ENCODE results near the gene AFF3.
"Not testable (repeated sequence)": the region's sequence is repeated elsewhere in the genome, so short reads cannot be mapped to it uniquely, and the experiment has no call there.

Gene AFF3

GRCh38 chr2:99682275-99683060 is 459.9 kb downstream of the AFF3 start:
- no peak for DNase-seq

GRCh38 chr2:99680946-99681345 is 461.4 kb downstream of the AFF3 start:
- no peak for DNase-seq

GRCh38 chr2:99679518-99679917 is 462.9 kb downstream of the AFF3 start:
- DNase-seq: peak; percentile 36 to 66

- DNase-seq: no peak
Observed at GRCh38 chr2:99678625-99679024, 463.8 kb downstream of the AFF3 start.

GRCh38 chr2:99677814-99678213 is 464.6 kb downstream of the AFF3 start:
- no peak for DNase-seq

GRCh38 chr2:99675130-99675661 is 467.2 kb downstream of the AFF3 start:
- DNase-seq: no peak

- DNase-seq: no peak
Observed at GRCh38 chr2:99674090-99674489, 468.3 kb downstream of the AFF3 start.

GRCh38 chr2:99672766-99673350 is 469.5 kb downstream of the AFF3 start:
- DNase-seq: no peak

- DNase-seq: no peak
Observed at GRCh38 chr2:99670768-99671734, 471.3 kb downstream of the AFF3 start.

GRCh38 chr2:99666256-99666655 is 476.1 kb downstream of the AFF3 start:
- DNase-seq: no peak

- DNase-seq: no peak
Observed at GRCh38 chr2:99663641-99664040, 478.7 kb downstream of the AFF3 start.

GRCh38 chr2:99662761-99663341 is 479.5 kb downstream of the AFF3 start:
- no peak for DNase-seq

GRCh38 chr2:99661761-99662160 is 480.6 kb downstream of the AFF3 start:
- not testable (repeated sequence) for DNase-seq

- peak; percentile 46 to 57 for DNase-seq
Observed at GRCh38 chr2:99660616-99661406, 481.6 kb downstream of the AFF3 start.

GRCh38 chr2:99659874-99660273 is 482.5 kb downstream of the AFF3 start:
- peak in 1 of 2 donors; percentile 4 for DNase-seq

- DNase-seq: no peak
Observed at GRCh38 chr2:99657691-99658258, 484.6 kb downstream of the AFF3 start.

- no peak for DNase-seq
Observed at GRCh38 chr2:99656994-99657393, 485.4 kb downstream of the AFF3 start.

- DNase-seq: no peak
Observed at GRCh38 chr2:99653433-99653832, 489.0 kb downstream of the AFF3 start.

- DNase-seq: no peak
Observed at GRCh38 chr2:99652862-99653261, 489.5 kb downstream of the AFF3 start.

GRCh38 chr2:99651930-99652670 is 490.3 kb downstream of the AFF3 start:
- no peak for DNase-seq
